Upper lobe of left lung (tissue), 4 donors: Measurements from ENCODE around the gene FLCN.

Experiments
- EP300 ChIP-seq, 4 donors: sonication (generic); formaldehyde crosslinking; IDR thresholded peaks; one replicate each; pipeline ENCODE4 v1.5.1; 2017; ENCODE audit warnings: antibody characterized with exemption in 4 of 4, control low read depth in 2 of 4
- POLR2A ChIP-seq, 4 donors: fragments of 450-650 bp; IDR thresholded peaks; one replicate each; pipeline ENCODE4 v1.5.1; 2016 to 2017; ENCODE audit warnings: antibody characterized with exemption in 4 of 4, mild to moderate bottlenecking in 2 of 4
- POLR2AphosphoS5 ChIP-seq, 2 donors: sonication (generic); formaldehyde crosslinking; IDR thresholded peaks; one replicate each; pipeline ENCODE4 v1.5.1; 2017; ENCODE audit warnings: antibody characterized with exemption in 2 of 2
- TF ChIP-seq, protein P1 (sequence below), 6 experiments: fragments of 450-650 bp in 4 of 6; fragments of 200-600 bp in 2 of 6; sonication (generic) in 2 of 6; IDR thresholded peaks; one replicate each; pipeline ENCODE4 v1.5.1; 2016 to 2019; ENCODE audit warnings: antibody characterized with exemption in 6 of 6

GRCh38 chr17:17225901-17226300 is 11.1 kb downstream of the FLCN start:
- no peak for TF ChIP-seq POLR2A (IDR thresholded peaks at IDR 0.05)
- no peak for TF ChIP-seq EP300 (IDR thresholded peaks at IDR 0.05)
- TF ChIP-seq, protein P1, sequence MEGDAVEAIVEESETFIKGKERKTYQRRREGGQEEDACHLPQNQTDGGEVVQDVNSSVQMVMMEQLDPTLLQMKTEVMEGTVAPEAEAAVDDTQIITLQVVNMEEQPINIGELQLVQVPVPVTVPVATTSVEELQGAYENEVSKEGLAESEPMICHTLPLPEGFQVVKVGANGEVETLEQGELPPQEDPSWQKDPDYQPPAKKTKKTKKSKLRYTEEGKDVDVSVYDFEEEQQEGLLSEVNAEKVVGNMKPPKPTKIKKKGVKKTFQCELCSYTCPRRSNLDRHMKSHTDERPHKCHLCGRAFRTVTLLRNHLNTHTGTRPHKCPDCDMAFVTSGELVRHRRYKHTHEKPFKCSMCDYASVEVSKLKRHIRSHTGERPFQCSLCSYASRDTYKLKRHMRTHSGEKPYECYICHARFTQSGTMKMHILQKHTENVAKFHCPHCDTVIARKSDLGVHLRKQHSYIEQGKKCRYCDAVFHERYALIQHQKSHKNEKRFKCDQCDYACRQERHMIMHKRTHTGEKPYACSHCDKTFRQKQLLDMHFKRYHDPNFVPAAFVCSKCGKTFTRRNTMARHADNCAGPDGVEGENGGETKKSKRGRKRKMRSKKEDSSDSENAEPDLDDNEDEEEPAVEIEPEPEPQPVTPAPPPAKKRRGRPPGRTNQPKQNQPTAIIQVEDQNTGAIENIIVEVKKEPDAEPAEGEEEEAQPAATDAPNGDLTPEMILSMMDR (IDR thresholded peaks at IDR 0.05) = no peak
- no peak for TF ChIP-seq POLR2AphosphoS5 (IDR thresholded peaks at IDR 0.05)
